Muscle layer of duodenum (tissue), 2 donors: ENCODE data around the gene CYP27C1.
"Not testable (repeated sequence)": the region's sequence is repeated elsewhere in the genome, so short reads cannot be mapped to it uniquely, and the experiment has no call there.

Source experiments
- H3K27ac ChIP-seq: one replicate; pipeline ENCODE4 v1.7.0; 2013; ENCODE audit warnings: mild to moderate bottlenecking, low read length
- H3K27me3 ChIP-seq: one replicate; pipeline ENCODE4 v1.7.0; 2013; ENCODE audit warnings: low read depth, mild to moderate bottlenecking, control low read depth, low read length
- H3K36me3 ChIP-seq, 2 donors: one replicate each; pipeline ENCODE4 v1.7.0; 2013; ENCODE audit warnings: low read length in 2 of 2, control low read depth in 1 of 2, mild to moderate bottlenecking in 1 of 2; ENCODE audit not compliant: insufficient read depth in 2 of 2, control insufficient read depth in 1 of 2
- H3K4me1 ChIP-seq, 2 donors: one replicate each; pipeline ENCODE4 v1.7.0; 2013; ENCODE audit warnings: low read length in 2 of 2, mild to moderate bottlenecking in 2 of 2, control low read depth in 1 of 2, moderate library complexity in 1 of 2; ENCODE audit not compliant: insufficient read depth in 2 of 2, control insufficient read depth in 1 of 2
- H3K4me3 ChIP-seq, 2 donors: one replicate each; pipeline ENCODE4 v1.7.0; 2013; ENCODE audit warnings: low read length in 2 of 2, low read depth in 1 of 2, mild to moderate bottlenecking in 1 of 2
- H3K9me3 ChIP-seq, 2 donors: one replicate each; pipeline ENCODE4 v1.7.0; 2013; ENCODE audit warnings: low read length in 2 of 2, control low read depth in 1 of 2, mild to moderate bottlenecking in 1 of 2; ENCODE audit not compliant: control insufficient read depth in 1 of 2
- donor health status: healthy.

Gene CYP27C1

DNA sequence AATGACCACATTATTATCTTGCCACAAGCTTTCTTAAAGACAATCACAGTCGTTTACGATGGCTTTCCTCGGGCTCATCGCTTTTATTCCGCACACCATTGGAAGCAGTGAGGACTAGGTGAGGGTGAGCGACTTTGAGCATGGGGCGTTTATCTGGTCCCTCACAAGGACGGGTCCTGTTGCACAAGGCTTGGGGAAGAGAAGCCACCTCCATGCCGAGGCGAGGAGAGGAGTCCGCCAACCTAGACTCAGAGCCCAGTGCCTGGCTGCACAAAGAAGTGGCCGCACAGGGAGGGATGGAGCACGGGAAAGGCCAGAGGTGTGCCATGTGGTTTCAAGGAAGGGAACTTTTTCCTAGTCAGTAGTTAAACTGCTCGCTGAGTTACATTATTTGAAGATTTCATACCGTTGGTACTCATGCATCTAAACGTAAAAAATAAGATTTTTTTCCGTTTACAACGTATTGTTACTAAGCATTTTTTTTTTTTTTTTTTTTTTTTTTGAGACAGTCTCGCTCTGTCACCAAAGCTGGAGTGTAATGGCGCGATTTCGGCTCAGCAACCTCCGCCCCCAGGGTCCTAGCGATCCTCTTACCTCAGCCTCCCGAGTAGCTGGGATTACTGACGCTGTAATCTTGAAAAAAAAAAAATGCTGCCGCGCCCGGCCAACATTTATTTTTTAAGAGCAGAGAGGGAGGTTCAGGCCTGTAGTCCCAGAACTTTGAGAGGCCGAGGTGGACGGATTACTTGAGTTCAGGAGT is 849 bp upstream of the CYP27C1 start:
- Histone ChIP-seq H3K27me3 (peaks cover 11% of the 10 kb centered on the region), H3K9me3 (peaks cover 0 to 4% of the 10 kb centered on the region in 2 donors), H3K4me1 (peaks cover 0 to 16% of the 10 kb centered on the region in 2 donors), H3K36me3 (no peaks in the 10 kb centered on the region), H3K4me3 (no peak overlapping the region), H3K27ac (no peak overlapping the region)

DNA sequence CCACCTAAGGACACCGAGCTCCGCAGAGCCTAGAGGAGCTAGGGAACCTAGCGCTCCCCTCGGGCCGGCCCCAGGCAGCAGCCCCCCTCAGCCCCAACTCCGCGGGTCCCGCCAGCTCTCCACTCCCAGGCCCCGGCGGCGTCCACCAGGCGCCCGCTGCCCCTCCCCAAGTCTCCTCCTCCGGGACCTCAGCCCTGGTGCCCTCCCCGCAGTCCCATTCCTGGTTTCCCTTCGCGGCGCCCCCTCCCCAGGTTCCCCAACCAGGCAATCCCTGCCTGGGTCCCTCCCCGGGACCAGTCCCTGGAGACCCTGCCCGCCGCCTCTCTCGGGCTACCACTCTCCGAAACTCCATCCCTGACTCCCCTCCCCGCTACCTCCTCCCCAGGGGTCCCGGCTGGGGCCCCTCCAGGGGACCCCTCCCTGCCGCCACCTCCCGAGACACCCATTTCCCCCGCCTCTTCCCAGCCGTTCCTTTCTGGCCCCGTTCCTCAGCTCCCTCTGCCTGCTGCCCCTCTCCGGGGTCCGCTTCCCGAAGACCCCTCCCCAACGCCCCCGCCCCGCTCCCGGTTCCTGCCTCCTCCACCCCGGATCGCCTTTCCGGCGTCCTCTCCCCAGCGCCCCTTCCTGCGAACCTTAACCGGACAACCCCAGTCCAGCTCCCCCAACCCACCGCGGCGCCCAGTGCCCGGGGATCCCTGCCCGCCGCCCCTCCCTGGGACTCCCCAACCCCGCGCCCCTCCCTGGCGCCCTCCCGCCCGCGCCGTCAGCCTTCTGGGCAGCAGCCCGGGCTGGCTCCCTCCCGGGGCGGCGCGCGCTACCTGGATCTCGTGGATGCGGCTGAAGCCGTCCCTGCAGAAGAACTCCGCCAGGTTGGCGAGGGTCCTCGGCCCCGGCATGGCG is 678 bp downstream of the CYP27C1 start:
- Histone ChIP-seq H3K36me3 (no peaks in the 10 kb centered on the region), H3K27me3 (peaks cover 11% of the 10 kb centered on the region), H3K27ac (no peak overlapping the region)

DNA sequence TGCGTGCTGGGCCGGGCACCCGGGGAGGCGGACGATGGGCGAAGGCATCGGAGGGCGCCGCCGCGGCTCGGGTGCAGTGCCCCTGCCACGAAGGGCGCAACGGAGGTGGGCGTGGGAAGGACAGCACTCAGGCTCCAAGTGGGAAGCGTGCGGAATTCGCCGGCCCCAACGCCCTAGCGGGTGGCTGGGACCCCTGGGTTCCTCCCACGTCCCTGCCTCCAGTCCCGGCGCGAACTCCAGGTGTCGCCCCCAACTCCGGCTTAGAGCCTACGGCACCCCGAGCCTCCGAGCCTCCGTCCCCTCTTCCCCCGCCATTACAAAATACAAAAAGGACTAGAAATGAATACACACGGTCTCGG is 1.3 kb downstream of the CYP27C1 start:
- Histone ChIP-seq H3K9me3 (peaks cover 0 to 4% of the 10 kb centered on the region in 2 donors), H3K27me3 (peaks cover 11% of the 10 kb centered on the region), H3K4me3 (peak overlapping the region; percentile 39 to 66), H3K4me1 (peaks cover 0 to 16% of the 10 kb centered on the region in 2 donors), H3K36me3 (no peaks in the 10 kb centered on the region), H3K27ac (no peak overlapping the region)

More for the DNA sequence above, 678 bp downstream of the CYP27C1 start:
- peaks cover 0 to 16% of the 10 kb centered on the region in 2 donors for H3K4me1 ChIP-seq
- H3K9me3 ChIP-seq, result peaks cover 0 to 4% of the 10 kb centered on the region in 2 donors
- peak overlapping the region; percentile 39 to 66 for H3K4me3 ChIP-seq

DNA sequence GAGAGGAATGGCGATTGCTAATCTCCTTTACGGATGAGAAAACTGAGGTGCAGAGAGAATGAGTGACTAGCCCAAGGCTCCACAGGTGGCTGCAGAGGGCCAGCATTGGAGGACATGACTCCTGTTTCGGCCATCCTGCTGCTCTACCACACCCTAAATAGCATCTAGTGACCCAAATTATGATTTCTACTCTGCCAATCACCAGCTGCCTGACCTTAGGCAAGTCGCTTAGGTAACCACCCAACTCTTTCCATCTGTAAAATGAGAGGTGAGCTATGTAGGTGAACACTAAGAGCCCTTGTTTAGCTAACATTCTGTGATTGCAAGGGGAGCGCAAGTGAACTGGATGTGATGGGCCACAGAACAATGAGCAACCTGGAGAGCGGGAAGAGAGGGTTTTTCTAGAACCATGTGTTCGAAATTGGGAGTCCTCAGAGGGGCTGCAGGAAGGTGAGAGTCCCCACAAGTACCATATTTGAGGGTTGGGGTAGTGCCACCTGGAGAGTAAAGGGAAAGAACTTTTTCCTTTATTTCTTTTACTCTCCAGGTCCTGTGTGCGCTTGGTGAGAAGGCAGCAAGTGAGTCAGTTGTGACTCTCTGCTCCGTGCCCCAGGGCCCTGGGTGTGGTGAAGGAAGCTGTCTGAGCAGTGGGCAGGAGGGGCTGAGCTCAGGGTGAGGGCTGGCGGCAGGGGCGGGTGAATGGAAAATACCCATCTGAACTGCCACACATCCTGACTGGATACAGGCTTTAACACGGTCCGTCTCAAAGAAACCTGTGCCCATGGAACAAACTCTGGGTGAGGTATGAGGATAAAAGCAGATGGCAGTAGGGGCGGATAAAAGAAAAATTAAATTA is 2.4 kb downstream of the CYP27C1 start:
- H3K9me3 ChIP-seq, result peaks cover 0 to 4% of the 10 kb centered on the region in 2 donors
- H3K4me3 ChIP-seq, result no peak overlapping the region
- H3K27ac ChIP-seq, result no peak overlapping the region
- H3K27me3 ChIP-seq, result peaks cover 11% of the 10 kb centered on the region
- H3K4me1 ChIP-seq, result peaks cover 0 to 16% of the 10 kb centered on the region in 2 donors
- no peaks in the 10 kb centered on the region for H3K36me3 ChIP-seq

GRCh38 chr2:127216593-127216992 is 3.5 kb downstream of the CYP27C1 start:
- peaks cover 11% of the 10 kb centered on the region for H3K27me3 ChIP-seq
- no peaks in the 10 kb centered on the region for H3K36me3 ChIP-seq
- peaks cover 0 to 4% of the 10 kb centered on the region in 2 donors for H3K9me3 ChIP-seq
- no peak overlapping the region for H3K27ac ChIP-seq
- no peak overlapping the region for H3K4me3 ChIP-seq
- H3K4me1 ChIP-seq, result peaks cover 0 to 16% of the 10 kb centered on the region in 2 donors

- peaks cover 0 to 16% of the 10 kb centered on the region in 2 donors for H3K4me1 ChIP-seq
- peaks cover 11% of the 10 kb centered on the region for H3K27me3 ChIP-seq
- peaks cover 0 to 4% of the 10 kb centered on the region in 2 donors for H3K9me3 ChIP-seq
- no peak overlapping the region for H3K4me3 ChIP-seq
- H3K36me3 ChIP-seq, result no peaks in the 10 kb centered on the region
- H3K27ac ChIP-seq, result no peak overlapping the region
Measured at GRCh38 chr2:127216095-127216494, 4.0 kb downstream of the CYP27C1 start.

DNA sequence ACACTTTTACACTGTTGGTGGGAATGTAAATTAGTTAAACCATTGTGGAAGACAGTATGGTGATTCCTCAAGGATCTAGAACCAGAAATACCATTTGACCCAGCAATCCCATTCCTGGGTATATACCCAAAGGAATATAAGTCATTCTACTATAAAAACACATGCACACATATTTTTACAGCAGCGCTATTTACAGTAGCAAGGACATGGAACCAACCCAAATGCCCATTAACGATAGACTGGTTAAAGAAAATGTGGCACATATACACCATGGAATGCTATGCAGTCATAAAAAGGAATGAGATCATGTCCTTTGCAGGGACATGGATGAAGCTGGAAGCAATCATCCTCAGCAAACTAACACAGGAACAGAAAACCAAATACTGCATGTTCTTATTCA is 5.9 kb downstream of the CYP27C1 start:
- H3K9me3 ChIP-seq, H3K4me3 ChIP-seq, H3K27me3 ChIP-seq, H3K4me1 ChIP-seq, H3K36me3 ChIP-seq, H3K27ac ChIP-seq: not testable (repeated sequence)

DNA sequence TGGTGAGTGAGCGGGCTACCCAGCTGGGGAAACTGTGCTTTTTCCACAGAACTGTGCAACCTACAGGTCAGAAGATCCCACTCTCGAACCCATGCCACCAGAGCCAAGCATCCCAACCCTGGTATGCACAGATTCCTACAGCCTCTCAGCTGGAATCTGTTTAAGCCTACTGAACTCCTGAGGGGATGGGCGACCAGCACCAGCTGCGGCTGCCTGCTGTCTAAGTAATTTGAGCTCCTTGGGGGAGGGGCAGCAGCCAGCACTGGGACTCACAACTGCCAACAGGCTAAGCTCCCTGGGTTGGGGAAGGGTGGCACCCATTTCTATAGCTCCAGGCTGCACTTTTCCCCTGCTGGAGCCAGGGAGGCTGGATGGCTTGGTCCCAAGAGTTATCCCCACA is 11.8 kb downstream of the CYP27C1 start:
- H3K4me3 ChIP-seq, result no peak overlapping the region
- no peaks in the 10 kb centered on the region for H3K4me1 ChIP-seq
- no peaks in the 10 kb centered on the region for H3K9me3 ChIP-seq
- no peak overlapping the region for H3K27ac ChIP-seq
- H3K27me3 ChIP-seq, result no peaks in the 10 kb centered on the region
- H3K36me3 ChIP-seq, result no peaks in the 10 kb centered on the region

DNA sequence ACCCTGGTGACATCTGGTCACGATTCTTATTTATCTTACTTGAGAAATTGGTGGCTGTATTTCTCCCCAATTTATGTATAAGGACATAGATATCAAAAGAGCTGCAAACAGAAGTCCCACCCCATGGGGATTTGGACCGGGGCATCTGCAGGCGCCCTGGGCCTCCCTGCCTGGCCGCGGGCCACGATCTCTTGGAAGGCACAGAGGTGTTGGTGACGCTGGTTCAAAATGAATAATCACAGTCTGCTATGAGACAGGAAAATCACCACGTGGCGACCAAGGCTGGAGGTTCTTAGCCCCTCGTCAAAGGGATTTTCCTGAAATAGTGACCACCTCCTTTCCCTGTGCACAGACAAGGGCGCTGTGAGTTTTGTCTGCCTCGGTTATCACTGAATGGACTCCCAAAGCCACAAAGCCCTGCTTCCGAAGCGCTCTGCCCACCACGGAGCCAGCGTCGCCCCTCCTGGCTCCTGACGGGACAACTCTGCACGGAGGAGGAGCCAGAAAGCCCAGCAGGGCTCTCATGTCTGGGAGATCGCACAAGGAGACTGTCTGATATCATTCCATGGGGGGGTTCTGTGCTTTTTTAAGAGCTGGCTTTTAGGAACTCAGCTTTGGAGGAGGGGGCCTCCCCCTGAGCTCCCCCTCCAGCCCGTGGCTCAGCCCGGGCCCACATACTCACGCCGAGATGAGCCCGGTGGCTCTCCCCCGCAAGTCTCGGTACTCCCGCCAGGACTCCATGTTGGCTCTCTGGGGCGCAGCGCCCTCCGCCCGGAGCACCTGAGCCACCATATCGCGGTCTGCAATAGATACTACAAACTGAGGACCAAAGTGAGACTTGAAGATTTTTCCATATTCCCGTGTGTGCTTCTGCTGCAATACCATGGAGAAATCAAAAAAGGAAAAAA is 14.6 kb downstream of the CYP27C1 start:
- Histone ChIP-seq H3K27ac (no peak overlapping the region), H3K9me3 (no peaks in the 10 kb centered on the region), H3K4me3 (no peak overlapping the region), H3K4me1 (no peaks in the 10 kb centered on the region), H3K36me3 (no peaks in the 10 kb centered on the region), H3K27me3 (no peaks in the 10 kb centered on the region)

DNA sequence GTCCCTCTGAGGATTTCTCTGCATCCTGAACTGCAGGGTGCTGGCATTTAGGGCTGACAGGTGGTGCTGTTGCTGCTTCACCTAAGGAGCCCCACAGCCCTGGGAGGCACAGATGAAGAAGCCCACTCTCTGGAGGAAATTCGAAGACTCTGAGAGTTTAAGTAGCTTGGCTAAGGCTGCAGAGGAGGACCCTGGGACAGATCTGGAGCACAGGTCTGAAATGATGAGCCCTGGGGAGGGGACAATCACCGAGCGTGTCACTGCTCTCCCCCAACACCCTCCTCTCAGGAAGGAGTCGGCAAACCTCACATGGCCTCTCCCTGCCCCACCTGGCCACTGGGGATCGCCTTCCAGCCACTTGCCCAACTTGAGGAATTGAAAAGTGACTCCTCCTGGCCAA is 18.6 kb downstream of the CYP27C1 start:
- Histone ChIP-seq H3K4me1 (no peaks in the 10 kb centered on the region), H3K4me3 (no peak overlapping the region), H3K27me3 (no peaks in the 10 kb centered on the region), H3K27ac (no peak overlapping the region), H3K36me3 (no peaks in the 10 kb centered on the region), H3K9me3 (no peaks in the 10 kb centered on the region)
